Transverse colon (tissue), 4 donors: ENCODE data around the gene TMEM143.

ENCODE experiments used
- CTCF ChIP-seq, 5 experiments: fragments of 200-600 bp in 3 of 5; fragments of 450-650 bp in 2 of 5; sonication (generic) in 3 of 5; IDR thresholded peaks; 1 replicate in 2 of 5; 2 replicates in 3 of 5; pipeline ENCODE4 v1.5.1; 2016 to 2017; ENCODE audit warnings: antibody characterized with exemption in 5 of 5, inconsistent platforms in 3 of 5, mild to moderate bottlenecking in 2 of 5, moderate library complexity in 1 of 5
- EP300 ChIP-seq: sonication (generic); formaldehyde crosslinking; IDR thresholded peaks from one replicate; pipeline ENCODE4 v1.6.1; 2017; ENCODE audit warnings: antibody characterized with exemption, low read depth
- POLR2A ChIP-seq: fragments of 450-650 bp; IDR thresholded peaks from one replicate; pipeline ENCODE4 v1.6.1; 2016; ENCODE audit warnings: antibody characterized with exemption, mild to moderate bottlenecking, moderate library complexity
- POLR2AphosphoS5 ChIP-seq, 3 donors: sonication (generic); formaldehyde crosslinking; IDR thresholded peaks; one replicate each; pipeline ENCODE4 v1.6.1; 2016; ENCODE audit warnings: antibody characterized with exemption in 3 of 3

GRCh38 chr19:48372904-48373303, 9.2 kb upstream of the TMEM143 start:
- no peak for TF ChIP-seq CTCF (IDR thresholded peaks at IDR 0.05)
- no peak for TF ChIP-seq POLR2AphosphoS5 (IDR thresholded peaks at IDR 0.05)
- no peak for TF ChIP-seq EP300
- TF ChIP-seq POLR2A, result no peak
